NCI-H345 treated with DMSO at 0.1 percent for 48 hours (cell line): Measurements from ENCODE around the gene FAM114A1.
"Not testable (repeated sequence)": the region's sequence is repeated elsewhere in the genome, so short reads cannot be mapped to it uniquely, and the experiment has no call there.

Experiments
- DNase-seq: peaks from one replicate; lab custom pipeline; 2025; ENCODE audit not compliant: unreplicated experiment; lab: John Stamatoyannopoulos, UW

Gene FAM114A1

DNA sequence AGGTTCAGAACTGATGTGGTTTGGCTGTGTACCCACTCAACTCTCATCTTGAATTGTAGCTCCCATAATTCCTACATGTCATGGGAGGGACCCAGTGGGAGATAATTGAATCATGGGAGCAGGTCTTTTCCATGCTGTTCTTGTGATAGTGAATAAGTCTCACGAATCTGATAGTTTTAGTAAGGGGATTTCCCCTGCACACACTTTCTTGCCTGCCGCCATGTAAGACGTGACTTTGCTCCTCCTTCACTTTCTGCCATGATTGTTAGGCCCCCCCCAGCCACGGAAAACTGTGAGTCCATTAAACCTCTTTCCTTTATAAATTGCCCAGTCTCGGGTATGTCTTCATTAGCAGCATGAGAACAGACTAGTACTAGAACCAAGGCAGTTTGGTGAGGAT, 91.6 kb downstream of the FAM114A1 start:
- not testable (repeated sequence) for DNase-seq

DNA sequence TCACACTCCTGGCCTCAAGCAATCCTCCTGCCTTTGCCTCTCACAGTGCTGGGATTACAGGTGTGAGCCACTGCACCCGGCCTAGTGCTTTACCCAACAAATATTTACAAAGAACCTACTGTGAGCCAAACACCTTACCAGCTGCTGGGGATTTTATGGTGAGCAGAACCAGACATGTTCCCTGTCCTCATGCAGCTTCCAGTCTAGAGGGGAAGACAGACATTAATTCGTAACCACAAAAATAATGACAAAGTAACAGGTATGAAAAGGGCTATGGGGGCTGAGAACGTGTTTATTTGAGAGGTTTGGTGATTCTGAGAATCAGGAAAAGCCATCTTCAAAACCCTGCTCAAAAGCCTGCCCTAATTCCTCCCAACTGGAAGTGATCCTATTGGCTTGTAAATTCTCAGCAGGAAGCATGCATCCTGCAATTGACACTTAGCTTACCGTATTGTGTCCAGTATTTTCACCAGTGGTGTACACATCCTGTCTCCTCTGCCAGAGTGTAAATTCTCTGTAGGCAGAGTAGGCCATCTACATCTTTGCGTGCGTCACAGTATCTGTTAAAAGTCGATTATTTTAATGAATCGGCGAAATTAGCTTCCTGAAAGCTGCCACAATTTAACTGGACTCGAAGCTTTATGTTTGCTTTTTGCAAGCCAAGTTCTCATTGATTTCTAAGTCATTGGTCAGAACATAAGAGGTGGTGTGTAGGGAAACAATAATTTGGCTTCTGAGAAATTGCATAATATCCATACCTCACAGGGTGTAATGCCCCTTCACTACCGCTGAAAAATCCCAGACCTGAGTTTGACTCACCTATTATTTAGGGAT, 97.6 kb downstream of the FAM114A1 start:
- DNase-seq = no peak

DNA sequence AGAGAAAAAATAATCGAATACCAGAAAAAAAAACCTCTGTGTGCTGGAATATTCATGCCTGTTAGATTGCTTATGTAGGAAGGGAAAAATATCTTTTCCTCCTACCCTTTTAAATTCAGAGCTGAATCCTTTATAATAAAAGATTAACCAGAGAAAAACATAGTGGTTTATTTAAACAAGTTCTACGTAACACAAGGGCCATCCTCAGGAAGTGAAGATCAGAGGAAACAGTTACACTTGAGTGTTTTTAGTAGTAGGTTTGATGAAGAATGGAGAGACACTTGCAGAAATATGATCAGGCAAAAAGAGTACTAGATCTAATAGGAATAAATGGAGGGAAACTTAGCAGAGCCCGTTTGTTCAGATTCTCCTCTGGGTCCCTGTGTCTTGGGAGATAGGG, 98.3 kb downstream of the FAM114A1 start:
- no peak for DNase-seq

DNA sequence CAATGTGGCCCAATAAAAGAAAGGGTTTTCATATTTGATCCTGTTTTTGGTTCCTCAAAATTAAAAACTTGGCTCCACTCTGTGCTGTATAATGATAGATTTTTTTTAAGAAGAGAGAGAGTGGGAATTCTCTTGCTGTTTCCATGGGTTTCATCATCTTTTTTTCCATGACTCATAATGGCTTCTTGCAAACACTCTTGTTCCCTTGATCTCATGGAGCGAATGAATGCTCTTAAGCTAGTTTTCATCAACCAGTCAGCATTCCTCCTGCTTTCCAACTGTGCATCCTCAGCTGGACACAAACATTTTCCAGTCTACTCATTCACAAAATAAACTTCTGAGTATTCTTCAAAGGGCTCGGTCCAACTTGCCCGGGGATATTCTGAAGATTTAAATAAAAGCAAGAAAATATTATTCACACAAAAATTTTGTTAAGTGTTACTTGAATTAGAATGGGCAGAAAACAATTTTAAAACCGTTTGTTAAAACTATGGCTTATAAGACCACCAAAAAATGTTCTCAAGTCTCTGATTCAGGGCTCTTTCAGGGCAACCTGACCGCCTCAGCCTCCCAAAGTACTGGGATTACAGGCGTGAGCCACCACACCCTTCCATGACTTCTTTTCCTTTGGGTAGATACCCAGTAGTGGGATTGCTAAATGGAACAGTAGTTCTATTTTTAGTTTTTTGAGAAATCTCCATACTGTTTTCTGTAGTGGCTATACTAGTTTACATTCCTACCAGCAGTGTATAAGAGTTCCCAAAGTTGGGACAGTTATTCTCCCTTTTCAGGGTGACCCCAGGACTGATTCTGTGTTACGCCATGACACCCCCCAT, 99.9 kb downstream of the FAM114A1 start:
- DNase-seq = no peak

DNA sequence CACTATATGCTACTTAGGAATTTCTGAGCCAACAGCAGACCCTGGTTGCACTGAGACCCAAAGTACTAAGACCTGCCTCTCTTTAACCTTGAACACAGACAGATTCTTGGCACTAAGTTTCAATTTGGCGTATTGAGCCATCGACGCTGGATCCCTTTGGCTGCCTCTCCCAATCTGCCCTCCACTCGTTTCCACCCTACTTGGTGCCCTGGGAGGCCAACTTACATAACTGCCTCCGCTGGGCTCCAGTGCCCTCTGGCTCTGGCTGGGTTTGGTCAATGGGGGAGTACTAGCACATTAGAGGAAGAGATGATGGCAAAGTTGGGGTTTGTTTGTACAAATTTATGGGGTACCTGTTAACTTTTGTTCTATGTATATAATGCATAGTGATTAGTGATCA, 101.1 kb downstream of the FAM114A1 start:
- DNase-seq = no peak

DNA sequence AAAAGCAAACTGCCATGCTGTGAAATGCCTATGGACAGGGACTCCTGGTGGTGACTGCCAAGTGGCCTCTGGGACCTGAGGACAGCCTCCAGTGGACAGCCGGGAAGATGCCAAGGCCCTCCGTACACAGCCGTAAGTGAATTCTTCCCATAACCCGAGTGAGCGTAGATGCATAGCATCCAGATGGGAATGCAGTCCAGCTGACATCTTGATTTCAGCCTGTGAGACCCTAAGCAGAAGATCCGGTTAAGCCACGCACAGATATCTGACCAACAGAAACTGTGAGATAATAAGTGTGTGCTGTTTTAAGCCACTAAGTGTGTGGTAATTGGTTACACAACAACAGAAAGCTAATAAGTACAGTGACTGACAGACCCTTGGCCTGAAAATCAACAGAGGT, 108.7 kb downstream of the FAM114A1 start:
- no peak for DNase-seq

DNA sequence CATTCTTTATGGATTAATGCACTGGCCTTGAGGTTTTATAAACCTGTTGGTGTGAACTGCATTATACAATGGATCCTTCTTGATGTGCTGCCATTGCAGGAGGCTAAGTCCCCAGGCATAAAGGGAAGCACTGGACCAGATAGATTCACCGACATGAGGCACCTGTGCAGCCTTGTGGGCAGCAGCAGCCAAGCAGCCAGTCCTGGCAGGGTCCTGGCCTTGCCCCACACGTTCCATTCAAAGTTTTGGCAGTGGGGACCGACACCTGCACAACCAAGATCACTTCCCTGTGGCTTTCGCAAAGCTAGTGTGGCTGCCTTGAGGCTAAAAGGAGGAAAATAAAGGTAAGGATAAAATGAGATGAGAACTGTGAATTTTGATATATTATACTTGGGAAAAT, 111.5 kb downstream of the FAM114A1 start:
- no peak for DNase-seq

DNA sequence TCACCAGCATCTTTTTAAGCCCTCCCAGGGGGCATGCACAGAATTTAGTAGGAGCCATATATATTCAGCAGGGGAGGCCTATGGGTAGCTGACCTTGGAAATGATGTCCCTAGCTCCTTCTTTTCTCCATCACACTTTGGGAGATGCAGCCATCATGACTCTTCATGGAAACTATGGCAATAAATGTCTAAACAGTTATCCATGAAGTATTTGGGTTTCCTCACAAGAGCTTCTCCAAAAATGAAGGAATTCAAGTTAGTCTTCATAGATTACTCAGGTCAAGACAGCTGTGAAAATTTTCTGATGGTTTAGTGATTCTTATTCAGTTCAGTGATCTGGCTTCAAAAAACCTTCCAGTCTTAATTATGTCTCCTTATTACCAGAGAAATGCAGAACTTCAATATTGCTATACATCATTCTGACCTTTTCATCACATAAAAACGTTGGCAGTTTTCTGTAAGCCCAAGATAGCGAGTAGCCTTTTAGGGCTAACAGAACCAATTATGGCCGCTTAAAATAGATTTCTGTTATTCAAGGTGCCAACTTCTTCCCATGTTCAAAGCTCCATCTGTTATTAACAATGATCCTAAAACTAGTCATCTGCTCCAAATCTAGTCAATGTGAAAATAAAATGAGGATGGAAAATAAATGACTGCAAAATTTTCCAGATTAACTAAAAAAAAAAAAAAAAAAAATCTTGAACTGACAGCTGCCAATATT, 112.1 kb downstream of the FAM114A1 start:
- no peak for DNase-seq

DNA sequence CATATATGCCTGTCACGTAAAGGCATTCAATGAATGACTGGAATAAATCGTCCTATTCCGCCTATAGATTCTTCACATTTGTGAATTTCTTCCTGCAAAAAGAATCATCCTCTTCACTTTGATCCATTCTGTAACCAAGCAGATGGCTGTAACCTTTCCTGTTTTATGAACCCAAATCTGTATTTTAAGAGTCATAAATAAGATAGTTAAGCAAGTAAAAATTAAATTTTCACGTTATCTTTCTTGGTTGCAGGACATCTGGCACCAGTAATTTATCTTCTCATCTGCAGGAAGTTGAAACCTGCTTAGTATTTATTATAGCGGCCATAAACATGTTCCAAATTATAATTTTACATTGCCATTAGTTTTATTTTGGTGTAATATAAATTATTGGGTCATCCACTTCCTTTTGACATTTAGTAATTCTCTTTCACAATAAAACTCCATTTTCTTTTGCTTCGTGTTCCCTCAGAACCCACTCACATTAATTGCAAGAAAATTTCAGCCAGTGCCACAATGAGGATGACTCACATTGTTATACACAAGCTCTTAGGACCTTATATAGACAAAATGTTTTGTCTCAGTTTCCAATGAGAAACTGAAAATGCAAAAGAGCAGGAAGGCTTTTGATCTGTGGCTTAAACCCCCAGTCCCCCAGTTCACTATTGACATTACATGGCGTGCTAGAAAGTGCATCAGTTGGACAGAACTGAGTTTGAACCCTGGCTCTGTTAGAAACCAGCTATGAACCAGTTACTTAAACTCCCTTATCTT, 113.5 kb downstream of the FAM114A1 start:
- DNase-seq = no peak

DNA sequence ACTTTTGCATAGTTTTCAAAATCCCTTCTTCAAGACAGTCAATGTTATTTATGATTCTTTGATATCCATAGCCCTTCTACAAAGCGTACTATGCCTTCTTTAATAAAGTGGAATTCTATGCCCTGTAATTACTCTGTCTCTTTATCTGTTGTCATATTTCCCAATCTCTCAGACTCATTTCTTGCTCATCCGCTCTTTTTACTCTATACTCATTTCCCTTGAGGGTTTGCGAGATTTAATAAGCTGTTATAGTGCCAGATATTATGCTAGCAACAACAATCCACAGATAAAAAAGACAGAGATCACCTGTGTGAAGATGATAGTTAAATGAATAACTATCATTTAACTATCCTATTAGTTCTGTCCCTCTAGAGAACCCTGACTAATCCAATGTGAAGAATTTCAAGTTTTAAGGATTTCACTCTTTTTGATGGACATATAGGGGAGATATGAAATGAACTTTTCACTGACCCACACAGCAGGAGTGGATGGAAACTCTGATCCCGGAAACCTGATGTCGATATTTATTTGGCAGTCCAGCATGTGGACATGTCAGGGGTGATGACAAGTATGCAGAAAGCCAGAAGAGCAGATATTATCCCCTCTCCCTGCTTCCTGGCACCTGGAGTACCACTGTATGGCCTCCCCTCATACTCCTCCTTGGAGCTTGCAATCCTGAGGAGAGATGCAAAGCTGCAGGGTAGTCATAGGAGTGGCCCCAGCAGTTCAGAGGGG, 114.9 kb downstream of the FAM114A1 start:
- DNase-seq = no peak

DNA sequence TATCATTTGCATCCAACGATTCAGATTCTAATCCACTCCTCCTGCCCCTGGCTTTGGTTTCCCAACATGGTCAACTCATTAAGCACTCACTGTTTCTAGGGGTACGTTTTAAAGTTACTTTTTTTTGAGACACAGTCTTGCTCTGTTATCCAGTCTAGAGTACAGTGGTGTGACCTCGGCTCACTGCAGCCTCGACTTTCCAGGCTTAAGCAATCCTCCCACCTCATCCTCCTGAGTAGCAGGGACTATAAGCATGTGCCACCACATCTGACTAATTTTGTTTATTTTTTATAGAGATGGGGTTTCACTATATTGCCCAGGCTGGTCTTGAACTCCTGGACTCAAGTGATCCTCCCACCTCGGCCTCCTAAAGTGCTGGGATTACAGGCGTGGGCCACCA, 115.7 kb downstream of the FAM114A1 start:
- no peak for DNase-seq

DNA sequence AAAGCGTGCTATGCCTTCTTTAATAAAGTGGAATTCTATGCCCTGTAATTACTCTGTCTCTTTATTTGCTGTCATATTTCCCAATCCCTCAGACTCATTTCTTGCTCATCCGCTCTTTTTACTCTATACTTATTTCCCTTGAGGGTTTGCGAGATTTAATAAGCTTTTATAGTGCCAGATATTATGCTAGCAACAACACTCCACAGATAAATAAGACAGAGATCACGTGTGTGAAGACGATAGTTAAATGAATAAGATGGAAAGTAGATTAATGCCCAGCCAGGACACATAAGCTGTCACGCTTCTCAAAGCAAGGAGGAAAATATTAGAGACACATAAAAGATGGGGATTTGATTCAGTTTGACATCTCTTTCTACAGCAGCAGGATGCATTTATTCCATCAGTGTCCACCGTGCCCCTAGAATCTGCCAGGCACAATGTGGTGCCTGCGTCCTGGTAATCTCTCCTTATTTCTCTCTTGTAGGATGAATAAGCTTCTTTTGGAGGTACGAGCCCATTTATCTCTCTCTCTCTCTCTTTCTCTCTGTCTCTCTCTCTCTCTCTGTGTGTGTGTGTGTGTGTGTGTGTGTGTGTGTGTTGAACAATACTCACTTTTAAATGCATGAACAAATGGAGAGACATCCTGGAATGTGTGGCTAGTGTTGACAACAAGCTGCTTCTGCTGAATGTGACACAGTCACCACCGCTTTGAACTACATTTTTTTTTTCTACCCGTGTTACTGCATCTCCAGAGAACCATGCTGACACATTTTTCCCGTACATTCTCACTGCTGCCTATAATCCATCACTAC, 116.4 kb downstream of the FAM114A1 start:
- no peak for DNase-seq

DNA sequence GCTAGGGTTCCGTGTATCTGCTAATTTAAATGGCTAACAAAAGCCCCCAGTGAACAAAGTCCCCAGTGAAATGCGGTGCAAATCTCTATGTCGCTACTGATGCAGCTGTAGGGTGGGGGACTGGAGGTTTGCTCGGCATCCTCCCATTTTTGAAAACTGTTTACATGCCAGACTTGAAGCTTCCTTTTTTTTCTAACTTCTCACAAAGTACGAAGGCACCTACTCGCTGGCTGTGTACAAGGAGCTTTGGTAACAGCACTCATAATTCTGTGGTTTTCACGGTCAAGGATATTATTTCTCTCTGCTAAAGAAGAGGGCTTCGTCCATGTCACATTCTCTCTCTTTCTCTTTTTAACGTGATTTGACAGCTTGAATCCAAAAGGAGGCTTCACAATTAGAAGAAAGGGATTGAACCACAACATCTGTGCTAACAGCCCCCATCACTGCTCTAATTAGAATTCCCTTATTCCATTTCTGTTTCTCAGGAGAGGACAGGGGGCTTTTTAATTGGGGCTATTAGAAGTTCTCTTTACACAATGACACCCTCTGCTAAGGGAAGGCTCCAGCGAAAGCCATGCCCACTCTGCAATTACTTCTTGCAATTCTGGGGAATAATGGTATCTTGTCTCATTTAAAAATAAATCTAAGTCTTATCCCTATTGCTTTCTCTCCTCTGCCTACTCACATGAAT, 117.9 kb downstream of the FAM114A1 start:
- no peak for DNase-seq

DNA sequence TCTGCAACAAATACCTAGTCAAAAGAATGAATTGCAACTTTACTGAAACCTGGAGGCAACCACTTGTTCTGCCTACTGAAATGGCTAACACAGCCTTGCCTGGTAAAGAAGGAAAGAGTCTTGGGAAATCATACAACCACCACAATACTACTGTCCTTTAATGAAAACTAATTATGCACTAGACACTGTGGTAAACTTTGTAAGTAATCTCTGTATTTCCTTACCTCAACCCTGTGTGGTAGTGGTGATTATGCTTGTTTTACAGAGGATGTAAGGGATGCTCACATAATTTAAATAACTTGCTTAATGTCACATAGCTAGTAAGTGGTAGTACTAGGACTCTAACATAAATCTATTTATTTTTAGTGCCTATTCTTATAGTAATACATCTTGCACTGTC, 119.9 kb downstream of the FAM114A1 start:
- DNase-seq = no peak

DNA sequence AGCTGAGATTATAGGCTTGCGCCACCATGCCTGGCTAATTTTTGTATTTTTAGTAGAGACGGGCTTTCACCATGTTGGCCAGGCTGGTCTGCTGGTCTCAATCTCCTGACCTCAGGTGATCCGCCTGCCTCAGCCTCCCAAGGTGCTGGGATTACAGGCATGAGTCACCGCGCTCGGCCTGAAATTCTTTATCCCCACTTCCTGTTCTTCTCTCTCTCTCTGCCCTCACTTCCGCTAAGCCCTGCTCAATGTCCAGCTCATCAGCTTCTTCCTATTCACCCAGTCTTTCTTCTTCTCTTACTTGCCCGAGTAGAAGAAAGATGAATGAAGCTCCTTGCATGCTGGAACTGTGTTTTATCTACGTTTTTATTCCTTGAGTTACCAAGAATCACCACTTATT, 120.7 kb downstream of the FAM114A1 start:
- DNase-seq = not testable (repeated sequence)

DNA sequence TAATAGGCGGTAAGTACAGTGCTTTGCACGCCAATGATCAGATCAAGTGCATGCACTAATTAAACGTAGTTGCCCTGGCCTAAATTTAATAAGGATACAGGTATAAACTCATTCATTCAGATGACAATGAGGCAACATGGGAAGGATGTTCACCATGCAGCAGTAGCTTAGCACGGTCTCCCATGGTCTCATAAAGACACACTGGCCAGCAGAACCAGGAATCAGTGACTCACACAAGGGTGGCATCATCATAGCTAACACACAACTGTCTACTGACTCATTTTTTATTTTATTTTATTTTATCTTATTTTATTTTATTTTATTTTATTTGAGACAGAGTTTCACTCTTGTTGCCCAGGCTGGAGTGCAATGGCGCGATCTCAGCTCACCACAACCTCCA, 121.9 kb downstream of the FAM114A1 start:
- DNase-seq = no peak

DNA sequence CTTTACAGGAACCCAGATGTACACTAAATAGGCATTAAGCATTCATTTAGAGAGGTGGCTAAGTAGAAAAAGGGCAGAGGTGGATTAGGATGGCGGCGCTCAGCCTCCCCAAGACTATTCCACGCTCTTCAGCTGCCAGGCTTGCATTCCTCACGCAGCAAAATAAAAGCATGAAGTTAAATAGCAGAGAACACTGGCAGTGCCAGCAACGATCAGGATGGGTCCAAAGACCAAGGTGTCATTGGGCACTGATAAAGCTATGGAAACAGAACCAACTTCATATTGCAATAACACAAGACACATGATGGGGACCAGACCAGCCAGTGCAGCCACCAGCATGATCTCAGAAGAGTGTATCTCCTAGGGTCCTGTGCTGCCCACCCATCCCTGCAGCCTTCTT, 122.6 kb downstream of the FAM114A1 start:
- no peak for DNase-seq

DNA sequence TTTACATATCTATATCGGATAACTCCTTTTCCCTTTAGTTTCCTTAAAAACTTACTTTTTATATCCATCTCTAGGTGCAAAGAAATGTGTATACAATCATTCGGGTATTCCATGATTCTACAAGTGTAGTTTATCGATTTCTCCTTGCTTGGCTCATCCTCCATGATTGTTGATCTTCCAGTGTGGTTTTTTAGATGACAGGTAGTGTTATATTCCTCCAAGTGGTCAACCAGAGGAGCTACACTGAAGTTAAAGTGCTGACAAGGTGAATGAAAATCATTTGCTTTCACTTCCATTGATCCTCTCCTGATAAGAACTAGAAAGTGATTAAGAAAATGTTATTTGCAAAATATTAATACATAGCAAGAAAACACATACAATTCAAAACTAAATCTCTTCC, 126.1 kb downstream of the FAM114A1 start:
- no peak for DNase-seq

DNA sequence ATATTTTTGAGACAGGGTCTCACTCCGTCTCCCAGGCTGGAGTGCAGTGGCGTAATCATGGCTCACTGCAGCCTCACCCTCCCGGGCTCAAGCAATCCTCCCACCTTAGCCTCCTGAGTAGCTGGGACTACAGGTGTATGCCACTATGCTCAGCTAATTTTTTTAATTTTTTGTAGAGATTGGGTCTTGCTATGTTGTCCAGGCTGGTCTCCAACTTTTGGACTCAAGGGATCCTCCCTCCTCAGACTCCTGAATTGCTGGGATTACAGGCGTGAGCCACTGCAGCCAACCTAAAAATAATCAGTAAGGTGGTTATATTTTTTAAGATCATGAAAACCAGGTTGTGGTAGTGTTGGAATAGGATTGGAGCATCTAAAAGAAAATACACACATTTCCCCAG, 126.5 kb downstream of the FAM114A1 start:
- DNase-seq = no peak
